ENCODE measurements around the gene YBX3. TPM values are rescaled to one million over a fixed set of nuclear protein-coding genes. Genes with fewer than 3 reads are reported as not detected.

The YBX3 gene
- total RNA-seq, 1 experiment from 2014 or later: 312 TPM

DNA sequence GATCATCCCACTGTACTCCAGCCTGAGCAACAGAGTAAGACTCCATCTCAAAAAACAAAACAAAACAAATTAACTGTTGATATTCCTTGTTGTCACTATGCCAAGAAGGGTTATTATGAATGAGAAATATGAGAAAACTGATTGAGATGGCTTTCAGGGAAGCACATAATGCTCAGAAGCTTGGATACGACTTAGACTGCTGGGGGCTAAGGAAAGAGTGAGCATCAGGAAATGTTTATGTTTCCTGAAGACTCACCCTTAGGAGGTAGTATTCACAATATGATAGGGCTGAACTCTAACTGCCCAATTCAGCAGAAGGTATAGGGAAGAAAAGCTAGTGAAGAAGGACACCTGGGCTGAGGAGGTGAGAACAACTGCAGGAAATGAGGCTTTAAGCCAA is 55.5 kb downstream of the YBX3 start:
- H3K36me3 Mint-ChIP-seq (ENCODE audit: insufficient read depth, unreplicated experiment): peaks cover 6% of the 10 kb centered on the region
- H3K9me3 Mint-ChIP-seq (ENCODE audit: low read depth, unreplicated experiment): no peaks in the 10 kb centered on the region
- no TSS peak for BruUV-seq (replicated peaks)
- intact Hi-C loops (cut with micrococcal nuclease; ENCODE audit: unreplicated experiment): no loop called here
- CTCF ChIA-PET: no interaction called here
- H3K27ac Mint-ChIP-seq (ENCODE audit: unreplicated experiment): no peak overlapping the region
- H3K27me3 Mint-ChIP-seq (ENCODE audit: unreplicated experiment): no peaks in the 10 kb centered on the region
- peak overlapping the region; percentile 58 for H3K4me3 Mint-ChIP-seq (ENCODE audit: low read depth, unreplicated experiment)
- no peak for DNase-seq
- H3K4me1 Mint-ChIP-seq (ENCODE audit: low read depth, unreplicated experiment): peaks cover 26% of the 10 kb centered on the region
- TF ChIP-seq, protein P1, sequence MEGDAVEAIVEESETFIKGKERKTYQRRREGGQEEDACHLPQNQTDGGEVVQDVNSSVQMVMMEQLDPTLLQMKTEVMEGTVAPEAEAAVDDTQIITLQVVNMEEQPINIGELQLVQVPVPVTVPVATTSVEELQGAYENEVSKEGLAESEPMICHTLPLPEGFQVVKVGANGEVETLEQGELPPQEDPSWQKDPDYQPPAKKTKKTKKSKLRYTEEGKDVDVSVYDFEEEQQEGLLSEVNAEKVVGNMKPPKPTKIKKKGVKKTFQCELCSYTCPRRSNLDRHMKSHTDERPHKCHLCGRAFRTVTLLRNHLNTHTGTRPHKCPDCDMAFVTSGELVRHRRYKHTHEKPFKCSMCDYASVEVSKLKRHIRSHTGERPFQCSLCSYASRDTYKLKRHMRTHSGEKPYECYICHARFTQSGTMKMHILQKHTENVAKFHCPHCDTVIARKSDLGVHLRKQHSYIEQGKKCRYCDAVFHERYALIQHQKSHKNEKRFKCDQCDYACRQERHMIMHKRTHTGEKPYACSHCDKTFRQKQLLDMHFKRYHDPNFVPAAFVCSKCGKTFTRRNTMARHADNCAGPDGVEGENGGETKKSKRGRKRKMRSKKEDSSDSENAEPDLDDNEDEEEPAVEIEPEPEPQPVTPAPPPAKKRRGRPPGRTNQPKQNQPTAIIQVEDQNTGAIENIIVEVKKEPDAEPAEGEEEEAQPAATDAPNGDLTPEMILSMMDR (IDR thresholded peaks at IDR 0.05; ENCODE audit: unreplicated experiment): no peak

DNA sequence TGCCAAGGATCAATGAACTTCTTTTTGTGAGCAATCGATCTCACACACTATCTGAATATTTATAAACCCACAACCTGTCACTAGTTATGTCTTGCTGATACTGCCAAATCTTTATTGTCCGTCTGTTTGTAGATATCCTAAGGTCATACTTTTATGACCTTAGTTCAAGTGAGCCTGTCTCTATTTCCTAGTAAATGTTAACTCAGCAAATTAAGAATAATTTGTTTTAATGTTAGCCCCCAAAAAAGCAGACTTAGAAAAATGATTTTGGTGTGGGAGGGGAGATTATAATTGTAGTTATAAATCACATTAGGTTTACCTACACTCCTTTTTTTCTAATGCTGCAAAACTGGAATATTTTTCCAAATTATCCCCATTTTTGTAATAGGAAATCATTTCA is 58.6 kb downstream of the YBX3 start:
- H3K4me3 Mint-ChIP-seq (ENCODE audit: low read depth, unreplicated experiment): no peak overlapping the region
- H3K4me1 Mint-ChIP-seq (ENCODE audit: low read depth, unreplicated experiment): peaks cover 30% of the 10 kb centered on the region
- H3K27me3 Mint-ChIP-seq (ENCODE audit: unreplicated experiment): no peaks in the 10 kb centered on the region
- DNase-seq: no peak
- TF ChIP-seq, protein P1 (IDR thresholded peaks at IDR 0.05; ENCODE audit: unreplicated experiment): no peak
- intact Hi-C loops (cut with micrococcal nuclease; ENCODE audit: unreplicated experiment): no loop called here
- peaks cover 5% of the 10 kb centered on the region for H3K36me3 Mint-ChIP-seq (ENCODE audit: insufficient read depth, unreplicated experiment)
- no peaks in the 10 kb centered on the region for H3K9me3 Mint-ChIP-seq (ENCODE audit: low read depth, unreplicated experiment)
- H3K27ac Mint-ChIP-seq (ENCODE audit: unreplicated experiment): no peak overlapping the region
- CTCF ChIA-PET: no interaction called here
- BruUV-seq (replicated peaks): no TSS peak

DNA sequence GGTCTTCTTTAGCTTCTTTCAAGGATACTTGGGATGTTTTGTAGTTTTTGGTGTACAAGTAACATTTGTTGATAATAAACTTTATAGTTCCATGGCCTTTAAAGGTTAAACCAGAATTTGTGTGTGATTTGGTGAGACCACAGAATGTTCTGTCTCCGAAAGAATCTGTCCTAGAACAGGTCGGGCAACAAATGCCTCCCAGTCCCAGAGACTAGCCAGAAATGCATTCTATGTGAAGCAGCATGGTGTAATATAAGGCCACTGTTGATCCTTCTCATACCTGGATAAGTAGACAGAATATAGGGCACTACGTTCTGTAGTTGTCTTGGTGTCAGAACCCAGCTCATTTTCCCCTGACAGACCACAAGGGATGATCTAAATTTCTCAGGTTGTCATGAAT is 59.3 kb downstream of the YBX3 start:
- Mint-ChIP-seq H3K9me3 (ENCODE audit: low read depth, unreplicated experiment) (no peaks in the 10 kb centered on the region), H3K4me3 (ENCODE audit: low read depth, unreplicated experiment) (no peak overlapping the region), H3K27me3 (ENCODE audit: unreplicated experiment) (no peaks in the 10 kb centered on the region), H3K36me3 (ENCODE audit: insufficient read depth, unreplicated experiment) (peaks cover 5% of the 10 kb centered on the region), H3K27ac (ENCODE audit: unreplicated experiment) (no peak overlapping the region), H3K4me1 (ENCODE audit: low read depth, unreplicated experiment) (peaks cover 26% of the 10 kb centered on the region)
- DNase-seq: no peak
- no TSS peak for BruUV-seq (replicated peaks)
- CTCF ChIA-PET: no interaction called here
- TF ChIP-seq, protein P1 (IDR thresholded peaks at IDR 0.05; ENCODE audit: unreplicated experiment): no peak
- intact Hi-C loops (cut with micrococcal nuclease; ENCODE audit: unreplicated experiment): no loop called here

DNA sequence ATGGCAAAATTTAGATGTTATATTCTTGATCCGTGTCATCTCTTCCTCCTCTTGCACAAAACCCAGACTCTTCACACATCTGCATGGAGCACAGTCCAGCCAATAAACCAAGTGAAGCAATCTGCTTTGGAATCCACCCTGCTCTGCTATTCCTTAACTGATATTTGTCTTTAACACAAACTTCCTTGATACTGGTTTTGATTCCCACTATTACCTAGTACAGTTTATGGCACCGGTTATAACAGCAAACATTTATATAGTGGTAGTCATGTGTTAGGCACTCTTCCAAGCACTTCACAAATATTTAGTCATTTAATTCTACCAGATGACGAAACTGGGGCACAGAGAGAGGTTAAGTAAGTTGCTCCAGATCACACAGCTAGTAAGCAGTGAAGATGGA is 61.8 kb downstream of the YBX3 start:
- H3K27ac Mint-ChIP-seq (ENCODE audit: unreplicated experiment): no peak overlapping the region
- TF ChIP-seq, protein P1 (IDR thresholded peaks at IDR 0.05; ENCODE audit: unreplicated experiment): no peak
- intact Hi-C loops (cut with micrococcal nuclease; ENCODE audit: unreplicated experiment): loop anchor here (2.0 kb wide), 1 partner anchor 17 kb away; no protein-coding TSS in a partner anchor
- H3K4me3 Mint-ChIP-seq (ENCODE audit: low read depth, unreplicated experiment): no peak overlapping the region
- no peak for DNase-seq
- H3K27me3 Mint-ChIP-seq (ENCODE audit: unreplicated experiment): no peaks in the 10 kb centered on the region
- BruUV-seq (replicated peaks): no TSS peak
- no peaks in the 10 kb centered on the region for H3K9me3 Mint-ChIP-seq (ENCODE audit: low read depth, unreplicated experiment)
- H3K36me3 Mint-ChIP-seq (ENCODE audit: insufficient read depth, unreplicated experiment): peaks cover 5% of the 10 kb centered on the region
- CTCF ChIA-PET: no interaction called here
- peaks cover 9% of the 10 kb centered on the region for H3K4me1 Mint-ChIP-seq (ENCODE audit: low read depth, unreplicated experiment)

Data from Calu3 (cell line).